Smooth muscle cell (in vitro differentiated cells): ENCODE data around the gene CENPK. TPM values are rescaled to one million over a fixed set of nuclear protein-coding genes. Genes with fewer than 3 reads are reported as not detected.
A peak's percentile ranks its signal among the peaks of the same experiment; 100 is the strongest.

Experiments
- DNase-seq: peaks from one replicate; lab custom pipeline; 2025; ENCODE audit not compliant: unreplicated experiment; lab: John Stamatoyannopoulos, UW
- H2AFZ ChIP-seq: fragments of 200-600 bp; sonication (generic); 2 replicates; pipeline ENCODE4 v1.6.0; 2016; ENCODE audit warnings: antibody characterized with exemption, low read depth, mild to moderate bottlenecking
- H3F3A ChIP-seq: fragments of 200-600 bp; sonication (generic); 2 replicates; pipeline ENCODE4 v1.6.0; 2017; ENCODE audit warnings: antibody characterized with exemption, low read depth
- H3K27ac ChIP-seq: fragments of 200-600 bp; sonication (generic); 2 replicates; pipeline ENCODE4 v1.5.1; 2016; ENCODE audit warnings: low read depth, mild to moderate bottlenecking
- H3K27me3 ChIP-seq: fragments of 200-600 bp; sonication (generic); 2 replicates; pipeline ENCODE4 v1.6.1; 2016; ENCODE audit warnings: low read depth, mild to moderate bottlenecking
- H3K36me3 ChIP-seq: fragments of 200-600 bp; sonication (generic); 2 replicates; pipeline ENCODE4 v1.5.1; 2016; ENCODE audit warnings: low read depth
- H3K4me1 ChIP-seq: fragments of 200-600 bp; sonication (generic); 2 replicates; pipeline ENCODE4 v1.5.1; 2016; ENCODE audit warnings: low read depth
- H3K4me2 ChIP-seq: fragments of 200-600 bp; sonication (generic); 2 replicates; pipeline ENCODE4 v1.6.0; 2016; ENCODE audit warnings: mild to moderate bottlenecking
- H3K4me3 ChIP-seq: fragments of 200-600 bp; sonication (generic); 2 replicates; pipeline ENCODE4 v1.5.1; 2016; ENCODE audit warnings: mild to moderate bottlenecking
- H3K79me2 ChIP-seq: fragments of 200-600 bp; sonication (generic); 2 replicates; pipeline ENCODE4 v1.6.0; 2016; ENCODE audit warnings: low read depth, mild to moderate bottlenecking
- H3K9ac ChIP-seq: fragments of 200-600 bp; sonication (generic); 2 replicates; pipeline ENCODE4 v1.6.0; 2016; ENCODE audit warnings: low read depth
- H3K9me3 ChIP-seq: fragments of 200-600 bp; sonication (generic); replicated peaks from 2 replicates; pipeline ENCODE4 v1.5.1; 2016; ENCODE audit warnings: low read depth
- H4K20me1 ChIP-seq: fragments of 200-600 bp; sonication (generic); 2 replicates; pipeline ENCODE4 v1.6.0; 2016; ENCODE audit warnings: low read depth
- CTCF ChIP-seq: fragments of 200-600 bp; sonication (generic); IDR thresholded peaks from 2 replicates; pipeline ENCODE4 v1.5.1; 2017; ENCODE audit warnings: borderline replicate concordance, mild to moderate bottlenecking, antibody characterized with exemption; ENCODE audit not compliant: insufficient read depth, poor library complexity, severe bottlenecking
- WGBS: methylation state at CpG from one replicate; pipeline ENCODE4 v1.1.7; 2016; ENCODE audit warnings: low lambda C conversion rate; 5-methylcytosine and 5-hydroxymethylcytosine counted together
- polyA plus RNA-seq: library from polyadenylated mRNA; unstranded; fragments of >200 nt; fragmentation: Nextera tagmentation; extraction: Ambion mirVana; gene quantifications from 2 replicates; pipeline ENCODE4 v1.2.1, GENCODE V29; 2016
- total RNA-seq: library from RNA; depleted of rRNA; stranded (reverse); fragments of >200 nt; gene quantifications from 2 replicates; pipeline ENCODE4 v1.2.3, GENCODE V29; 2014

Gene CENPK
- total and polyA plus RNA-seq, 2 experiments from 2014 or later, result 19.2 to 22.9 TPM

- Histone ChIP-seq H3F3A (no peaks in the 10 kb centered on the region), H3K4me1 (no peaks in the 10 kb centered on the region), H2AFZ (no peak overlapping the region), H3K4me2 (no peak overlapping the region), H4K20me1 (no peaks in the 10 kb centered on the region), H3K9ac (no peak overlapping the region), H3K4me3 (no peak overlapping the region), H3K79me2 (no peaks in the 10 kb centered on the region), H3K9me3 (no peaks in the 10 kb centered on the region), H3K27me3 (no peaks in the 10 kb centered on the region), H3K36me3 (peaks cover 29% of the 10 kb centered on the region), H3K27ac (no peak overlapping the region)
- 90% methylated on average over 2 of the region's 2 CpGs for WGBS
- DNase-seq, result no peak
- no peak for TF ChIP-seq CTCF
Observed at GRCh38 chr5:65588694-65589093, 25.7 kb upstream of the CENPK start.

GRCh38 chr5:65577141-65577540, 14.2 kb upstream of the CENPK start:
- Histone ChIP-seq H3K4me3 (no peak overlapping the region), H3K4me1 (no peaks in the 10 kb centered on the region), H4K20me1 (peaks cover 6% of the 10 kb centered on the region), H3K79me2 (no peaks in the 10 kb centered on the region), H3F3A (no peaks in the 10 kb centered on the region), H3K36me3 (no peaks in the 10 kb centered on the region), H3K4me2 (no peak overlapping the region), H3K9ac (no peak overlapping the region), H3K27ac (peak overlapping the region; percentile 28), H3K27me3 (no peaks in the 10 kb centered on the region), H2AFZ (no peak overlapping the region), H3K9me3 (no peaks in the 10 kb centered on the region)
- DNase-seq, result no peak
- TF ChIP-seq CTCF, result no peak

- no peak overlapping the region for H3K27ac ChIP-seq
- H3F3A ChIP-seq, result no peaks in the 10 kb centered on the region
- H3K9me3 ChIP-seq, result no peaks in the 10 kb centered on the region
- 94% methylated on average over 2 of the region's 2 CpGs for WGBS
- DNase-seq, result no peak
- no peaks in the 10 kb centered on the region for H3K27me3 ChIP-seq
- no peak overlapping the region for H3K4me2 ChIP-seq
- no peaks in the 10 kb centered on the region for H3K36me3 ChIP-seq
- peaks cover 20% of the 10 kb centered on the region for H3K79me2 ChIP-seq
- H3K4me1 ChIP-seq, result no peaks in the 10 kb centered on the region
- H3K9ac ChIP-seq, result no peak overlapping the region
- peaks cover 5% of the 10 kb centered on the region for H4K20me1 ChIP-seq
- TF ChIP-seq CTCF, result no peak
- no peak overlapping the region for H3K4me3 ChIP-seq
- no peak overlapping the region for H2AFZ ChIP-seq
Observed at GRCh38 chr5:65570598-65571226, 7.7 kb upstream of the CENPK start.

GRCh38 chr5:65566505-65566904, 3.5 kb upstream of the CENPK start:
- no peaks in the 10 kb centered on the region for H3K36me3 ChIP-seq
- H3K9ac ChIP-seq, result no peak overlapping the region
- no peaks in the 10 kb centered on the region for H3F3A ChIP-seq
- peaks cover 17% of the 10 kb centered on the region for H3K4me1 ChIP-seq
- no peak overlapping the region for H2AFZ ChIP-seq
- H4K20me1 ChIP-seq, result no peaks in the 10 kb centered on the region
- H3K9me3 ChIP-seq, result no peaks in the 10 kb centered on the region
- H3K4me3 ChIP-seq, result no peak overlapping the region
- H3K27me3 ChIP-seq, result no peaks in the 10 kb centered on the region
- TF ChIP-seq CTCF, result no peak
- no peak overlapping the region for H3K27ac ChIP-seq
- no peak overlapping the region for H3K4me2 ChIP-seq
- 87% methylated on average over 5 of the region's 5 CpGs for WGBS
- peaks cover 55% of the 10 kb centered on the region for H3K79me2 ChIP-seq
- no peak for DNase-seq
